ENCODE measurements around the gene LVRN.
A peak's percentile ranks its signal among the peaks of the same experiment; 100 is the strongest.

The LVRN gene

DNA sequence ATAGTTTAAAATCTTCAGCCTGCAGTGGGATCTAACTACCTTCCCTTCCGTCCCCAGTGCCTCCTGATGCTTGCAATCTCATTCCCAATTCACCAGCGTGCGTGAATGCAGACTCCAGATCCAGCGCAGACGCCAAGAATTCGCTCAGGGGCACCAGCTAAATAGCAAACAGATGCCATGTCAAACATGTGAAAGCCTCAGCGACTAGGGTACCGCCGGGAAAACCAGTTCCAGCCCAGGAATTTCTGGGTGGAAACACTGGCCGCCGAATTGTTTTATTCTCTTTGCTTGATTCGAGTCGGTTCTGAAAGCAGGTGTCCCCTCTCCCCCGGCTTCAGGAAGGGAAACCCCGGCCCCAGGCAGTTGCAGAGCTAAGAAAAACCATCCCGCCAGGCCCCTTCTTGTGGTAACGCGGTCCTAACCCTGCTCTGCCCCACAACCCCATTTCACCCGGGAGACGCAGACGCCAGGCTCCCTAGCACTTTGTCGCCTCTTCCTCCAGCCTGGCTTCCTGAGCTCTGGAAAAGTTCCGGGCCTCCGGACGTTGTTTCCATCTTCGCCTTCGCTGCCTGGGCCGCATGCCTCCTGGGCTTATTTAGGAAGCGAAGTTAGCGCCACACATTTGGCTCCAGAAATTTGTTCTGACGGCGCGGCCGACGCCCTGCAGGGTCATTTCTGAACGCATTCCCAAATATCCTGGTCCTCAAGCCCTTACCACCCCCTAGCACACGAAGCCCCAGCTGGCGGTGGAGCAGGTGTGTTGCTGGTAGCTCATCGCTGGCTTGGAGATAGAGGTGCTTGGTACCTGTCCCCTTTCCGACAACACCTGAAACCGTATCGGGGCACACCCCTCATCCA is 665 bp upstream of the LVRN start:
- DNase-seq, result no peak

DNA sequence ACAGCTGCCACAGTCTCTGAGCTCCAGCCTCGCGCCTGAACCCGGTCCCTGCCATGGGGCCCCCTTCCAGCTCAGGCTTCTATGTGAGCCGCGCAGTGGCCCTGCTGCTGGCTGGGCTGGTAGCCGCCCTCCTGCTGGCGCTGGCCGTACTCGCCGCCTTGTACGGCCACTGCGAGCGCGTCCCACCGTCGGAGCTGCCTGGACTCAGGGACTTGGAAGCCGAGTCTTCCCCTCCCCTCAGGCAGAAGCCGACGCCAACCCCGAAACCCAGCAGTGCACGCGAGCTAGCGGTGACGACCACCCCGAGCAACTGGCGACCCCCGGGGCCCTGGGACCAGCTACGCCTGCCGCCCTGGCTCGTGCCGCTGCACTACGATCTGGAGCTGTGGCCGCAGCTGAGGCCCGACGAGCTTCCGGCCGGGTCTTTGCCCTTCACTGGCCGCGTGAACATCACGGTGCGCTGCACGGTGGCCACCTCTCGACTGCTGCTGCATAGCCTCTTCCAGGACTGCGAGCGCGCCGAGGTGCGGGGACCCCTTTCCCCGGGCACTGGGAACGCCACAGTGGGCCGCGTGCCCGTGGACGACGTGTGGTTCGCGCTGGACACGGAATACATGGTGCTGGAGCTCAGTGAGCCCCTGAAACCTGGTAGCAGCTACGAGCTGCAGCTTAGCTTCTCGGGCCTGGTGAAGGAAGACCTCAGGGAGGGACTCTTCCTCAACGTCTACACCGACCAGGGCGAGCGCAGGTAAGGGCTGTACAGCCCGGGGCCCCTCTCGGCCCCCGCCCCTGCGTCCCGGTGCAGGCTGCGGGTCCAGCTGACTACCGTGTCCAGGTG is 509 bp downstream of the LVRN start:
- no peak for DNase-seq

DNA sequence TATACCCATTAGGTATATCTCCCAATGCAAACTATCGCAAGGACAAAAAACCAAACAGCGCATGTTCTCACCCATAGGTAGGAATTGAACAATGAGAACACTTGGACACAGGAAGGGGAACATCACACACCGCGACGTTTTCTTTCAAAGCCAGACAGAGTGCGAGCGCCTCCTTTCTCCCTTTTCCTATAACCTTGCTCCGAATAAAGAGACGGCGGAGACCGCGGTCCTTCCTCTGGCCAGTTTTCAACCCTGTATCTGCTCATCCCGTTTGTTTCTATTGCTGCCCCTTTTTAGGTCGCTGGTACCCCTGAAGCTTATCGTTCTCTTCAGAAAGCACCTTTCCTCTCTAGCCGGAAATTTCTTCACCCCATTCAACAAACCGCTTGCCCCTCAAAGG is 1.3 kb downstream of the LVRN start:
- no peak for DNase-seq

DNA sequence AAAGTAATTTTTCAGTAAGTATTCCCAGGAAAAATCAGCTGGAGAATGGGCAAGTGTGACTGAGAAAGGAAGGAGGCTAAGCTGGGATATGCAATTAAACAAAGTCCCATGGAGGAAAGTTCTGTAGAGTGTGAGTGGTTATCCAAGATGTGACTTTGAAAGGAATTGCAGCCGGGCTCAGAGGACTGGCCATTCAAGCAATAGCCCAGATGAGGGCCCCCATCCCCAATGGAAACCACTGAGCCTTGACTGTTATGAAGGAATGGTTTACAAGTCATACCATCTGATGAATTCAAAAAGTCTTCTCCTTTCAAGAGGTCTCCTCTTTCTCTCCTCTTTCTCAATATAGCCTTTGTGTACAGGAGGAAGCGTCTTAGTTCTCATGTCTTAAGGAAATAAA is 6.5 kb downstream of the LVRN start:
- no peak for DNase-seq

DNA sequence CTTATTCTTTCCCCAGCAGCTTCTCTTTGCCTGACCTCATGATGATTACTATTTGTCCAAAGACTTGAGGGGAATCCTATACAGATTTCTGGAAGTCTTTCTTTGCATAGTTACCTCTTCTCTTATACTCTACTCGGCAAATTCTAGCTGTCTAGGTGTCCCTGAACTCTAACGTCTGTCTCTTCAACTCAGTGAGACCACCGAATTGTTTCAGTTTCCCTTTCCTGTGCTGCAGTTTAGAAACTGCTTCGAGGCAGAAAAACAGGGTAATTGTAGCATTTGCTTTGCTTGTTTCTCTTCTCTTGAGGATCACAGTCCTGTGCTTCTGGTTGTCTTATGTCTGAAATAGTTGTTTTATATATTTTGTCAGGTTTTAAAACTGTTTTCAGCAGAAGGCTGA is 14.8 kb downstream of the LVRN start:
- DNase-seq, result no peak

DNA sequence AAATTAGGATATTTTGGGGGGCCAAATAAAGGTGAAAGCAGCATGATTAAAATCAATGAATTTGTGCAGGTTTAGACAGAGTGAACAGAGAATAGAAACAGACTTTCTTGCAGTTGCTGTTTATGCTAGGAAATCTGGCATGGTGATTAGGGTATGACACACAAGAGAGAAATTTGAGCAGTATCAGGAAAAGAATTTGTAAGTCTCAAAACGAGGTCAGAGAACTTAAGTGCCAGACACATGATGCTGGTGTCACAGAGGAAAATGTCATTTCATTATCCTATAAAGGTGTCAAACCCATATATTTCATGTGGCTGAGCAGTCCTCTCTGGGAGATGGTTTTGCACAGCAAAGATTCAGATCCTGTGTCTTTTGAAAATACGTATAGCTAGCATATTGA is 15.7 kb downstream of the LVRN start:
- DNase-seq, result peak; percentile 60

DNA sequence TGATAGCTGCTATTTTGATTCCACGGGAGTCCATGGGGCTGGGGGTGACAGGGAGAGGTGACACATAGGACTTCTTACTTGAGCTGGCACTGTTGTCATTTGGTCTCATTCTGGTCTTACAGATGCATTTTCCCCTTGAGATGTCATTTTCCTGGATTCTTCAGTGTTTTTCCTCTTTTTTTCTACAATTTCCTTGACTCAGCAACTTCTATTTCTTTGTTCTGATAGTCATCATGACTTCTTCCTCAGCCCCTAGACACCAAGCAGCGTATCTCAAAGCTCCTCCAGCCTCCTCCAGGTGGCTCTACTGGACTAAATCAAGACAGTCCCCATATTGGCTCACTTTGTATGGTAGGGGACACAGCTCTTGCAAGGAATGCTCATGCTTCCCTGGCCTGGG is 16.5 kb downstream of the LVRN start:
- no peak for DNase-seq

DNA sequence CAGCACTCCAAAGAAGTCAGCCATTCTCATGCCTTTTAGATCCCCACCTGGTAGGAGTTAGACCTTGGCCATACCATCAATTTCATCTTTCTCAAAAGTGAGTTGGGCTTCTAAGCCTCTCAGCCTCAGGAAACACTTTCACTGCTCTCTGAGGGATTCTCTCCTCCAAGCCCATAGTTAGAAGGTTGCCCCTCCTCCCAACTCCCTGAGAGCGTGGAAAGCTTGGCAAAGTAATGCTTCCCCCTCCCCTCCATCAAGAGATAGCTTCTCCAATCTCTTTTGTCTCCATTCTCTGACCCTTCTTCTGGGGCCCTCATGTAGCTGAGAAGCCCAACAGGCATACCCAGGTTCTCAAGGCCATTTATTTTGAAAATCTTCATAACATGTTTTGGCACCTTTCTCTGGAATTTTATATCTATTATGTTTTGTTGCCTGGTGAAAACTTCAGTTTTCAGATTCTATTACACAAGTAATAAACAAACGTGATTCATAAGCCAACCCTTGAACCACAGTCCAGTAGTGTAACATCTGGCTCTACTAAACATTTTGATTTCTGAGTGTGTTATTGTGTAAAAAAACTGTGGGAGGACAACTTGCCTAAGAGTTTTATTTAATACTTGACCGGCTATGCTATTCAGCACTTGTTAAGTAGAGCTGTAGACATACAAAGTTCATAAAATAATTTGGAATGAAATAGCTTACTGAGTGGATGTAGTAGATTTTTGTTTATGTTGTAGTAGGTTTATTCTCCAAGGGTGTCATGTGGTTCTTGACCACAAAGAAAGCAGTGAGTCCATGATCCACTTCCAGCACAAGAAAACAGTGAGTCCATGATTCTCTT is 17.1 kb downstream of the LVRN start:
- no peak for DNase-seq

DNA sequence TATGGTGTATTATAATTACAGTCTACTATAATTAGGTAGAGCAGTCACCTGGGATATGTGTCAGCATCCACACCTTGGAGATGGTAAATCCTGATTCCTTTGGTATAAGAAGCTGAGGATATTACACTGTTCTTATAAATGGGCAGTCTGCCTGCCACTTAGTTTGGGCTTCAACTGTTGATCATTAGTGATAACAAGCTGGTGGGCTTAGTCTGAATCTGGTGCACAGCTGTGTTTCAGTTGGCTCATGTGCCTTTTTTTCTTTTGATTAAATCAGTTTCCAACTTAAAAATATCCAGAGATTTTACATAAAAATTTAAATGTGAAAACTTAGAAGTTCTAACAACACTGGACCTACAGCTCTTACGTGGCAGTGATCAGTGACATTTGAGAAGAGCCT is 21.2 kb downstream of the LVRN start:
- no peak for DNase-seq

DNA sequence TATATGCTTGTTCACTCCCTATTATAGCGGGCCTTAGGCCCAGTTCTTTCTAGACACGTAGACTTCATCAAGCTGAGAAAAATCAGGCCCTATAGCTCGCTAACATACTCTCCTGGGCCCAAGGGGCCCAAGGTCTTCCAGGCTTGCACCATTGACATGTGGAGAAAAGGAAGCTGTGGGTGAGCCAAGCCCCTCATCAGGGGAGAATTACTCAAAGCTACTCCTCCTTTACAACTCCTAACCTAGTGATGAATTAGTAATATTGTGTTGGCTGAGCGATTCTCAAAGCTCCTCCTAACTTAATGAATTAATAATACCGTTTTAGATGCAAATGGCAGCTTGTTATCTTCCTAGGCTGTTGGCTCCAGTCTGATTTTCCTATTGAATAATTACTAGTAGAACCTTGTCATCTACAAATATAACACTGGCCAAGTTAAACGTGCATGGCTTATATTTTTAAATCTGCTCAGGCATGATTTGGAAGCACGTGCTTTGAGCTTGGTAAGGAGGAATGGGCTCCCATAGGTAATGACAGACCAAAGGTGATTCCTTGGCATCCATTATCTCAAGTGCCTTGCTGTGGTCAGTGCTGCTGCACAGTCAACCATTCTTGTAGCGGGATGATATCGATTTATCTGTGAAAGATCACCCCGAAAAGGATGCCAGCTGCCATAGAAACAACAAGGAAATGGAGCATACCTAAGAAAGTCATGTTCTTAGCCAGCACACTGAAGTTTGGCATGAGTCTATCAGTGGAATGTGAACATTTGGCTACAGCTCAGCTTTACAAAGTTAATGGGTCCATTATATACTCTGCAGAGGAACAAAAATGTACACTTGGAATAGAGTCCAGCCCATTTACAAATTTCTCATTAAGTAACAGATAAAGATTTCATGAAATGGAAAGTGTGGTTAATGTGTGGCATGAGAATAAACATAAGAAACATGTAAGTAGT is 23.8 kb downstream of the LVRN start:
- DNase-seq, result peak; percentile 62

DNA sequence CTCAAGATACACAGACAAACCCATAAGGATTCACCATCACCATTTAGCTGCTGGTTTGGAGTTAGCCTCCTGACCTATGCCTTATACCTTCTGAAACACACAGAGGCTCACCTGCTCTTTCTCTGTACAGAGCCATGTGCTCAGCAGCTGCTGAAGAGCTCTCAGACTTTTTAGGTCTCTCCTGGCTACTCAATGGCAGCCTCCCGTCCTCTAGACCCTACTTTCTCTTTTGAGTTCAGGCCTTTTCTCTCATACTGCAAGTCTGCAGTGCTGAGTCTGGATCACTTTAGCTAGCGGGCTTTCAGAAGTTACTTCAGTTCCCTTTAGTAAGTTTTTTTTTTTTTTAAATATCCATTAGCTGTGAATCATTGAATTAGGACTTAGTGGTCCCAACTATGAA is 25.7 kb downstream of the LVRN start:
- DNase-seq, result no peak

DNA sequence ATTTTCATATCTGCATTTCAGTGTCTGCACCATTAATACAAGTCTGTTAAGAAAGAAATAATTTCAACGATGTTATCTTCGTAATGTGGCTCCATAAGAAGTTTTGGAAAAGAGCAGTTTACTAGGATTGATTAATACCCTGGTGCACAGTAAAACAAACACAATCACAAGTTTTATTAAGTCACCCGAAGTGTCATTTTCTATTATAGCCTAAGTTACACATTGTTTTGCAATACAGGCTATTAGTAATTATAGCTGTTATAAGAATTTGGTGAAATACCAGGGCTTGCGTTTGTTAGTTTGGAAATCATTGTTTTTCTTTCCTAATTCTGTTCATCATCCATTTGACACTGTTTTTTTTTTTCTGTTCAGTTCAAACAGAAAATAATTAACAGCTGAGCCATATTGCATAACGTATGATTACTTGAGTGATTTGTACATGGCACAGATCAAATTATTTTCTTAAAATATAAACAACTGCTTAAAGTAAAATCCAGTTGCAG is 30.6 kb downstream of the LVRN start:
- no peak for DNase-seq

DNA sequence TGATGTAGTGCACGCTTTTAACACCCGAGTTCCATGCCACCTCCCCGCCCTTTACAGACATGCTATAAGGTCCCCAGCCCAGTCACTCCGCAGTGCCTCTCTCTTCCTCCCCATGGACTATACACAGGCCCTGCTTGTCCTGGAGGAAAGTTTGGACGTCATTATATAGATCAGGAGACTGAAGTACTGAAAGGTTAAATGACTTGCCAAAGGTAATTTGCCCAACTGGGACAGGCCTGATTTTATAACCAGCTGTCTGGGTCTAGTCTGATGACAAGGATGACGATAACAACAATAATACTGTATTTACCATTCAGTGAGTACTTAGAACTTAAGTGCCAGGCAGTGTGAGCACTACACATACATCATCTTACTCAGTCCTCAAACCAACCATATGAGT is 33.1 kb downstream of the LVRN start:
- DNase-seq, result no peak

DNA sequence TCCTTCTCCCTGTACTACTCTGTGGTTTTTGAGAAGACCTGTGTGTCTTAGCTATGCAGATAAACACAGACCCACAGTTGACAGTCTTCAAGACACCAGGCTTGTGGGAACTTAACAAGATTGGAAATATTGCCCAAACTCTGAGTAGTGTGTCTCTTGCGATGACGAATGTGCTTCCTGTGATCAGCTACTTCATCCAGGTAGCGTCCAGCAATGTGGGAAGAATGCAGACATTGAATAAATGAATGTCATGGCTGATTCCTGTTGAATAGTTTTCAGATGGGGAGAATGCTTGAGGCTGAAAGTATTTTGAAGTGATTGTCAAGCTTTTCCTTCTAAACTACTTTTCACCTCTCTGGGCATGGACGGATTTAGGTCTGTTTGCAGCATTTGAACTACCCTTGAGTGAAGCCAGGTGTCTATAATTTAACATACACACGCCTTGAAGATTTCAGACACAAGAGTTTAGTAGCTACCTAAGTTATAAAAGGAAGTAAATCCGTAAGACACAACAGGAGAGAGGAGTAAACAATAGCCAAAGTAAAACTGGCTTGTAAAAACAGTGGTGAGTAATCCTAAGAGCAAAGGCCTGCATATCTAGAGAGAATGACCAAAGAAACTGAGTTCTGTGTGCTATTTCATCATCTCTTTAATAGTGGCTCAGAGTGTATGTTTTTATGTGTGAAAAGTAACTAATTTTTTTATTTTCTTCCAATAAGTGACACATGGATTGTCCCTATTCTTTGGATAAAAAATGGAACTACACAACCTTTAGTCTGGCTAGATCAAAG is 40.0 kb downstream of the LVRN start:
- DNase-seq, result no peak

DNA sequence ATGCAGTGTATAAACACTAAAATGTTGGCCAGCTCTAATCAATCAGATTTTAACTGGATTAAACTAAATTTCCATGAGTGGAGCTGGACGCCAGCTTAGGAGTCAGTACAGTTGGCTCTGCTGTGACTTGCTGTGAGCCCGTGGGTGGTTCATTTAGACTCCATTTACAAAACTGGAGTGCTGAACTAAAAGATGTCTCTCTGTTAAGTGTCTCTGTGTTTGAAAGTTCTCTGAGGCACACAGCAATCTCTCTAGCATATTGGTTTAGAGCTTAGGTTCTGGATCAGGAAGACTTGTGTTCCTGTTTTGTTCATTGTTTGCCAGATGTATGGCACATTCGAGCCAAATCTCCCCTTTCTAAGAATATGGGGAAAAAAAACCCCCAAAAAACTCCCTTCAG is 42.0 kb downstream of the LVRN start:
- no peak for DNase-seq

DNA sequence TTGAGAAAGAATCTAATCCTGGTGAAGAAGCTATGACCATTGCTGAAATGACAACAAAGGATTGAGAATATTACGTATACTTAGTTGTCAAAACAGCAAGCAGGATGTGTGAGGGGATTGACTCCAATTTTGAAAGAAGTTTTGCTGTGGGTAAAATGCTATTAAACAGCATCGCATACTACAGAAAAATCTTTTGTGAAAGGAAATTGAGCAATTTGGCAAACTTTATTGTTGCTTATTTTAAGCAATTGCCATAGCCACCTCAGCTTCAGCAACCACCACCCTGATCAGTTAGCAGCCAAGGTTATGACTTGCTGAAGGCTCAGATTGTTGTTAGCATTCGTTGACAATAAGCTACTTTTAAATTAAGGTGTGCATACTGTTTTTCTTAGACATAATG is 47.5 kb downstream of the LVRN start:
- DNase-seq, result no peak

DNA sequence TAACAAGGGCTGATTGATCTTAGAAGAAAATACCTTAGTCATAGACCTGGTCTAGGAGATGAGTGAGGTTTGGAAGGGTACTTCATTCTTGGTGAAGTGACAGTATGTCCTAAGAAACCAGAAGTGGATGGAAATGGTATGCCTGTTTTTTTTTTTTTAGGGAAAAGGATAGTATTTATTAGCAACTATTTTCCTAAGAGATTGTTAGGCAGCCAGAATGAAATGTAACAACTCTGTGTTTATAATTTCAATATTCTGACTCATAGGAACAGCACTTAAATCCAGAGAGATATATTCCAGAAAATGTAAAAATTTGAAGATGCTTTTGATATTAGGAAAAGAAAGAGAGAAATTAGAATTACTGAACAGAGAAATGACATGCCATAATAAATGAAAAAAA is 48.8 kb downstream of the LVRN start:
- DNase-seq, result no peak

DNA sequence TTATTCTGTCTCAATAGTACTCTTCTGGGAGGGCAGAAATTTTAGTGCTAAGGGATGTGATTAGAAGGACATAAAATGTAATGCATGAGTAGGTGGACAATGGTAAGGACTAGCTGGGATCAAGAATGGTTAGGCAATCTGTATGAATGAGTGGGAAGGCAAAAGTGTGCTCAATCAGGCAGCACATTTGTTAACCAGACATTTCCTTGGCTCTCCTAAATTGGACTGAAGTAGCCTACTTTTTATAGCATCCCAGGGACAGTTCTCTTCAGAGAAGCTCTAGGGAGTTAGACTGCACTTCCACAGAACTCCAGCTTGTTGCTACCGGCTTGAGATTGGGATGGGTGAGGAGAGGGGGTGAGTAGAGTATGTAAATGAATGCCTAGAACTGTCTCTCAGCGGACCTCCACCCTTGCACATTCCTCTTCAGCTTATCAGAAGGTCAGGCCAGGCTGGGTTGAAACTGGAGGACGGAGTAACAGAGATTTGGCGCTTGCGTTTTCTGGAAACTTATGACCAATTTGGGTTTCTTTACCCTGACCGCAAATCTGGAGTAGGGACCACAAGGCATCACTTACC is 51.0 kb downstream of the LVRN start:
- DNase-seq, result no peak

DNA sequence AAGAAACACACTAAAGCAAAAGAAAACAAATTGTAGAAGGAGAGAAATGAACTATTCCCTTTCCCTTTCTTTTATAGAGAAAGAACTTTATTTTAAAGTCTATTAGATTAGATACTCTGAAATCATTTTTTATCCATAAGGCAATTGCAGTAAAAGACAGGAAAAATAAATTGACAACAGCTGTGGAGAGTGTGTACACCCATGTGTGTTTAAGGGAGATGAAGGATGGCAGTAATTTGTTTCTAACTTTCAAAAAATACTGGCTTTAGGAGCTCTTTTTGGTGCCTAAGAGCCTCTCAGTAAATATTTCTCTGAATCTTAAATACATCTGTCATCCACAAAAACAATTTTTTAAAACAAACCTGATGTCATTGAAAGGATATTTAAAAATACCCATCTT is 51.7 kb downstream of the LVRN start:
- DNase-seq, result no peak

DNA sequence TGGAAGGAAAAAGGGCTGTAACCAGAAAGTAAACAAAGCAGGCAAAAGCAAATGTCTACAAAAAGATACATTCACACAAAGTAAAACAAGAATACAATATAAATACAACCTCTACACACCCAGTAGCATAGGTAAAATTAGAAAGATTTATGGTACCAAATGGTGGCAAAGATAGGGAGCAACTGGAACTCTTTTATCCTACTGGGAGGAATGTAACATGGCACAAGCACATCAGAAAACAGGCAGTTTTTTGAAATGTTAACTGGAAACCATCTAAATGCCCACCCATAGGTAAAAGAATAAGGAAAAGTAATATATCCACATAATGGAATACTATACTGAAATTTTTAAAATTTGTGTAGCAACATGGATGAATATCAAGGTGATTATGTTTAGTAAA is 61.3 kb downstream of the LVRN start:
- no peak for DNase-seq

DNA sequence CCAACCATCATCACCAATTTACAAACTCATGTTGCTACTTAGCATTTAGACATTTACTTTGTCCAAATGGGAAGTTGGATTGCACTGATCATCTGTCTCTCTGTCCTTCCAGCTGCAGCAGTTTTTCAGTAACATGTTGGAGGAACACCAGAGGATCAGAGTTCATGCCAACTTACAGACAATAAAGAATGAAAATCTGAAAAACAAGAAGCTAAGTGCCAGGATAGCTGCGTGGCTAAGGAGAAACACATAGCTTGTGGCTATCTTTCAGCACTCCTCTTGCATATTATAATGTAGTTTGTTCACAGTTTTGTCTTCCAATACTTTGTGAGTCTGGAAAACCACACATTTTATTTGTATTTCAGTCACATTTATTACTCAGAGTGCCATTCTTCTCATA is 63.6 kb downstream of the LVRN start:
- no peak for DNase-seq
